Stimulated activated CD4-positive, alpha-beta T cell treated with anti-CD3 and anti-CD28 coated beads, Interleukin-4, amount 100 ng/mL, for 48 hours (primary cell): ENCODE data around the gene DTNBP1.
"Not testable (repeated sequence)": the region's sequence is repeated elsewhere in the genome, so short reads cannot be mapped to it uniquely, and the experiment has no call there.

ENCODE experiments used
- DNase-seq, 2 donors: peaks; one replicate each; pipeline ENCODE4 v3.0.0-alpha.2; 2020; ENCODE audit warnings: low read depth in 2 of 2

Gene DTNBP1

GRCh38 chr6:15666896-15667295 is 4.1 kb upstream of the DTNBP1 start:
- not testable (repeated sequence) for DNase-seq

- DNase-seq, result no peak
These were observed 2.4 kb upstream of the DTNBP1 start for GRCh38 chr6:15665237-15665636.

GRCh38 chr6:15663130-15663871 is 473 bp upstream of the DTNBP1 start:
- no peak for DNase-seq

GRCh38 chr6:15661853-15662325 is 939 bp downstream of the DTNBP1 start:
- no peak for DNase-seq

- DNase-seq, result no peak
These were observed 3.6 kb downstream of the DTNBP1 start for GRCh38 chr6:15659181-15659580.

- DNase-seq, result no peak
These were observed 4.6 kb downstream of the DTNBP1 start for GRCh38 chr6:15658181-15658744.

- no peak for DNase-seq
These were observed 5.5 kb downstream of the DTNBP1 start for GRCh38 chr6:15657290-15657689.

- no peak for DNase-seq
These were observed 6.7 kb downstream of the DTNBP1 start for GRCh38 chr6:15656145-15656544.

GRCh38 chr6:15654250-15654649 is 8.6 kb downstream of the DTNBP1 start:
- no peak for DNase-seq

GRCh38 chr6:15653581-15653980 is 9.2 kb downstream of the DTNBP1 start:
- DNase-seq, result no peak

GRCh38 chr6:15650004-15650559 is 12.7 kb downstream of the DTNBP1 start:
- DNase-seq, result not testable (repeated sequence)

GRCh38 chr6:15644904-15645303 is 17.9 kb downstream of the DTNBP1 start:
- no peak for DNase-seq

GRCh38 chr6:15643542-15643941 is 19.3 kb downstream of the DTNBP1 start:
- no peak for DNase-seq

GRCh38 chr6:15642276-15642675 is 20.6 kb downstream of the DTNBP1 start:
- DNase-seq, result no peak

- DNase-seq, result no peak
These were observed 24.5 kb downstream of the DTNBP1 start for GRCh38 chr6:15638373-15638772.

- no peak for DNase-seq
These were observed 31.4 kb downstream of the DTNBP1 start for GRCh38 chr6:15631432-15631831.

GRCh38 chr6:15630202-15630601 is 32.6 kb downstream of the DTNBP1 start:
- DNase-seq, result no peak

GRCh38 chr6:15629487-15629886 is 33.3 kb downstream of the DTNBP1 start:
- no peak for DNase-seq

GRCh38 chr6:15628499-15629131 is 34.2 kb downstream of the DTNBP1 start:
- DNase-seq, result peak; percentile 20 to 59

- DNase-seq, result no peak
These were observed 35.0 kb downstream of the DTNBP1 start for GRCh38 chr6:15627821-15628220.

- no peak for DNase-seq
These were observed 35.8 kb downstream of the DTNBP1 start for GRCh38 chr6:15626878-15627674.

GRCh38 chr6:15626160-15626559 is 36.7 kb downstream of the DTNBP1 start:
- no peak for DNase-seq
